ENCODE results near the gene GPR107.
A peak's percentile ranks its signal among the peaks of the same experiment; 100 is the strongest.

GPR107 gene

GRCh38 chr9:130054325-130054786 is 650 bp downstream of the GPR107 start:
- no peak for DNase-seq (ENCODE audit: low read depth)

- DNase-seq (ENCODE audit: low read depth), result no peak
These were observed 1.1 kb downstream of the GPR107 start for GRCh38 chr9:130054820-130055219.

- DNase-seq (ENCODE audit: low read depth), result no peak
These were observed 4.4 kb downstream of the GPR107 start for GRCh38 chr9:130058154-130058553.

- DNase-seq (ENCODE audit: low read depth), result no peak
These were observed 5.2 kb downstream of the GPR107 start for GRCh38 chr9:130058887-130059286.

GRCh38 chr9:130060296-130060695 is 6.6 kb downstream of the GPR107 start:
- no peak for DNase-seq (ENCODE audit: low read depth)

- no peak for DNase-seq (ENCODE audit: low read depth)
These were observed 9.0 kb downstream of the GPR107 start for GRCh38 chr9:130062750-130063149.

GRCh38 chr9:130064621-130065020 is 10.9 kb downstream of the GPR107 start:
- no peak for DNase-seq (ENCODE audit: low read depth)

- DNase-seq (ENCODE audit: low read depth), result no peak
These were observed 15.3 kb downstream of the GPR107 start for GRCh38 chr9:130069048-130069447.

GRCh38 chr9:130072515-130073235 is 19.0 kb downstream of the GPR107 start:
- no peak for DNase-seq (ENCODE audit: low read depth)

- no peak for DNase-seq (ENCODE audit: low read depth)
These were observed 19.7 kb downstream of the GPR107 start for GRCh38 chr9:130073373-130073772.

GRCh38 chr9:130078547-130078946 is 24.8 kb downstream of the GPR107 start:
- no peak for DNase-seq (ENCODE audit: low read depth)

- DNase-seq (ENCODE audit: low read depth), result no peak
These were observed 30.6 kb downstream of the GPR107 start for GRCh38 chr9:130084337-130084736.

GRCh38 chr9:130088051-130088450 is 34.3 kb downstream of the GPR107 start:
- DNase-seq (ENCODE audit: low read depth), result no peak

- no peak for DNase-seq (ENCODE audit: low read depth)
These were observed 35.4 kb downstream of the GPR107 start for GRCh38 chr9:130089141-130089540.

- no peak for DNase-seq (ENCODE audit: low read depth)
These were observed 37.2 kb downstream of the GPR107 start for GRCh38 chr9:130090915-130091314.

GRCh38 chr9:130092910-130093309 is 39.2 kb downstream of the GPR107 start:
- no peak for DNase-seq (ENCODE audit: low read depth)

- no peak for DNase-seq (ENCODE audit: low read depth)
These were observed 42.2 kb downstream of the GPR107 start for GRCh38 chr9:130095872-130096271.

GRCh38 chr9:130100681-130101080 is 47.0 kb downstream of the GPR107 start:
- no peak for DNase-seq (ENCODE audit: low read depth)

GRCh38 chr9:130101915-130102314 is 48.2 kb downstream of the GPR107 start:
- DNase-seq (ENCODE audit: low read depth), result no peak

- DNase-seq (ENCODE audit: low read depth), result no peak
These were observed 50.9 kb downstream of the GPR107 start for GRCh38 chr9:130104491-130105193.

- no peak for DNase-seq (ENCODE audit: low read depth)
These were observed 53.1 kb downstream of the GPR107 start for GRCh38 chr9:130106860-130107233.

- peak; percentile 55 for DNase-seq (ENCODE audit: low read depth)
These were observed 53.6 kb downstream of the GPR107 start for GRCh38 chr9:130107234-130107861.

GRCh38 chr9:130107955-130108354 is 54.2 kb downstream of the GPR107 start:
- no peak for DNase-seq (ENCODE audit: low read depth)

Measured in stimulated activated CD8-positive, alpha-beta memory T cell treated with anti-CD3 and anti-CD28 coated beads, Interleukin-12 subunit alpha, Interleukin-12 subunit beta, amount 100 ng/mL, for 4 hours (primary cell).